ENCODE measurements around the gene MYBPC1. TPM values are rescaled to one million over a fixed set of nuclear protein-coding genes. Genes with fewer than 3 reads are reported as not detected.

MYBPC1 gene
- total RNA-seq, 6 experiments from 2014 or later: 0.07 to 6.3 (median 0.66) TPM; not detected in 1

DNA sequence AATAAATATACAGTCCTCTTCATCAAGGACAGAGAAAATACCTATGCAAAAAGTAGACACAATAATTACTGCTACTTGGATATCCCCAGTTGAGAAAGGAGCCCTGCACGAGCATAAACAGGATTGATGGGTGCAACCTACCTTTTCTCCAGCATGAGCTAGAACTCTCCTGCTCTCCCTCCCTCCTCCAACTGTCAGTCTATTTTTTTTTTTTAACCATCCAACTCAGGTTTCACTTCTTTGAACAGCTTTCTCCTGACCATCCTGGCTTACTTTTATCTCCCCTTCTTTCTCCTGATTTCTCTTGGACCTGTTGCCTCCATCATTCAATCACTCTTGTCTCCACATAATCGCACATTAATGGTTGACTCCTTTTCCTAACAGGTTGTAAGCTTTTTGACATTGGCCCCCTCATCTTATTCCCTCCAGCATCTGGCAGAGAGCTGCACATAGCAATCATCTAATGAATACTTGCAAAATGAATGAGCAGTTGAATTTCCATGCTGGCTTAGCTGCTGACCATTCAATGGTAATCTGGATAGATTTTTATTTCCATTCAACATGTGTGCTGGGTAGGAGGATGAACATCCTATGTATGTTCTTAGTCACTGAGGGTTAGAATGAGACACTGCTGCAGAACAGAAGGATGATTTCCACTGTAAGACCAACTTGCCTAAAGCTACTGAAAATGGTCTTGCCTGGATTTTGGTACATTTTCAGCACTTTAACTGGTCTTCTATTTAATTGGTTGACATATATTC, 24.4 kb downstream of the MYBPC1 start:
- WGBS (ENCODE audit: insufficient coverage, low coverage, low lambda C conversion rate, missing lambda C conversion rate): 85% methylated on average over 2 of the region's 2 CpGs
- H3K4me1 ChIP-seq: peaks cover 0 to 23% (median 7%) of the 10 kb centered on the region in 4 donors
- no peaks in the 10 kb centered on the region for H3K27me3 ChIP-seq
- TF ChIP-seq, protein P1, sequence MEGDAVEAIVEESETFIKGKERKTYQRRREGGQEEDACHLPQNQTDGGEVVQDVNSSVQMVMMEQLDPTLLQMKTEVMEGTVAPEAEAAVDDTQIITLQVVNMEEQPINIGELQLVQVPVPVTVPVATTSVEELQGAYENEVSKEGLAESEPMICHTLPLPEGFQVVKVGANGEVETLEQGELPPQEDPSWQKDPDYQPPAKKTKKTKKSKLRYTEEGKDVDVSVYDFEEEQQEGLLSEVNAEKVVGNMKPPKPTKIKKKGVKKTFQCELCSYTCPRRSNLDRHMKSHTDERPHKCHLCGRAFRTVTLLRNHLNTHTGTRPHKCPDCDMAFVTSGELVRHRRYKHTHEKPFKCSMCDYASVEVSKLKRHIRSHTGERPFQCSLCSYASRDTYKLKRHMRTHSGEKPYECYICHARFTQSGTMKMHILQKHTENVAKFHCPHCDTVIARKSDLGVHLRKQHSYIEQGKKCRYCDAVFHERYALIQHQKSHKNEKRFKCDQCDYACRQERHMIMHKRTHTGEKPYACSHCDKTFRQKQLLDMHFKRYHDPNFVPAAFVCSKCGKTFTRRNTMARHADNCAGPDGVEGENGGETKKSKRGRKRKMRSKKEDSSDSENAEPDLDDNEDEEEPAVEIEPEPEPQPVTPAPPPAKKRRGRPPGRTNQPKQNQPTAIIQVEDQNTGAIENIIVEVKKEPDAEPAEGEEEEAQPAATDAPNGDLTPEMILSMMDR (IDR thresholded peaks at IDR 0.05): no peak
- no peak for TF ChIP-seq POLR2A (IDR thresholded peaks at IDR 0.05)
- DNase-seq (no peak), ATAC-seq (no peak)
- no peaks in the 10 kb centered on the region for H3K36me3 ChIP-seq
- intact Hi-C loops (cut with DNase I): no loop called here
- H3K27ac ChIP-seq: peak overlapping the region in 1 of 3 donors; percentile 12
- H3K4me3 ChIP-seq: no peak overlapping the region
- no peaks in the 10 kb centered on the region for H3K9me3 ChIP-seq

DNA sequence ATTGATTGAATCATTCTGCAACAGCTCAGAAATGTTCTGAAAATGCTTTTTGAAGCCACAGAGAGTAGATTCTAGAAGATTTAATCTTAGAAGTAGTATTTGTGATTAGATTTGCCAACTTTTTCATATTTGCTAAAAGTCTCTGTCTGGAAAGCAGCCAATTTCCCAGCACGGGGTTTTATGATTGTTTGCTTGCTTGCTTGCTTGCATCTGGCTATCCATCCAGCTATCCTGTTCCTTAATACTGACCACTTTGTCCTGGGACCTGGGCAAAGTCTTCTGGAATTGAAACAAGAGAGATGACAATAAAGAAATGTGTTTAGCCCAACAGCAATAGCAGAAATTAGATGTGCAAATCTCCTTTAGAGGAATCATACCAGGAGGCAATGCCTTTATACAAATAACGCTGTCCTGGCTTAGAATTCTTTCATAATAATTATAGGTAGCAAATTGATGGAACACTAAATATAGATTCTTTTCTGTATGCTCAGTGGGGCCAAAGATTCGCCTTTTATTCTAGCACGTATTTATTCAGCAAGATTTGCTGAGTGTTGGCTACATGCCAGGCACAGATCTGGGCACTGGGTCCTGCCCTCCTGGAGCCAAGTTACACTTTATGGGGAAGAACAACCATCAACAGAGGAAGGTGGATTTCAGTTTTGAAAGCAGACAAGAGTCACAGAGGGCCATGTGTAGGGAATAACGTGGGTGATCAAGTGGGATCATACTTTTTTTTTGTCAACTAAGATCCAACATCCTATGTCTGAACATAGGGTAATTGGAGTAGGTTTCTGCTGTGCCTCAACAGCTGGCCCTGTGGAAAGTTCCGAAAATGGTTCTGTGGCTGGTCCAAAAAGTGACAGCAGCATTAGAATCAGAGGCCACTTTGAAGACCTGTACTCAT, 25.3 kb downstream of the MYBPC1 start:
- DNase-seq: peak; percentile 55 to 69 (median 65)
- peaks cover 0 to 23% (median 7%) of the 10 kb centered on the region in 4 donors for H3K4me1 ChIP-seq
- peak; percentile 56 to 77 (median 66) for ATAC-seq
- H3K36me3 ChIP-seq: no peaks in the 10 kb centered on the region
- no peak for TF ChIP-seq POLR2A (IDR thresholded peaks at IDR 0.05)
- TF ChIP-seq, protein P1 (IDR thresholded peaks at IDR 0.05): no peak
- H3K4me3 ChIP-seq: no peak overlapping the region
- intact Hi-C loops (cut with DNase I): no loop called here
- WGBS (ENCODE audit: insufficient coverage, low coverage, low lambda C conversion rate, missing lambda C conversion rate): 14% methylated on average over 5 of the region's 6 CpGs
- no peaks in the 10 kb centered on the region for H3K27me3 ChIP-seq
- peak overlapping the region in 1 of 3 donors; percentile 12 for H3K27ac ChIP-seq
- H3K9me3 ChIP-seq: no peaks in the 10 kb centered on the region

DNA sequence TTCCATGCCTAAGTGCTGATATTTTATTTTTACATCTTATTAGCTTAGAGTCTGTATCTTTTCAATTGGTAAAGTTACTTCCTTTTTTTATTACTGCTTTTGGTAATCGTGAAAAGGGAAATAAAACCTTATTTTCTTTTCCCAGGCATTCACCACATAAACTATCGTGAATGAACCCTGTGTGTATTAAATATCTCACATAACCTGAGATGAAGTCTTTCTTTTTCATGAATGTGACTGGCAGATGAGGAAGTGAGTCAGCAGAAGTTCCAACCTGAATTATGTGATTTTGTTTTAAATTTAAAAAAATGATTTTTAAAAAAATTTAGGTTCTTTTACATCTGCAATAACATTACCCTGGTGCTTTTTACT, 26.0 kb downstream of the MYBPC1 start:
- intact Hi-C loops (cut with DNase I): no loop called here
- no peak for DNase-seq
- peaks cover 0 to 23% (median 7%) of the 10 kb centered on the region in 4 donors for H3K4me1 ChIP-seq
- TF ChIP-seq, protein P1 (IDR thresholded peaks at IDR 0.05): no peak
- no peak for TF ChIP-seq POLR2A (IDR thresholded peaks at IDR 0.05)
- H3K9me3 ChIP-seq: no peaks in the 10 kb centered on the region
- no peaks in the 10 kb centered on the region for H3K27me3 ChIP-seq
- no peak overlapping the region for H3K4me3 ChIP-seq
- 50% methylated on average over 2 of the region's 2 CpGs for WGBS (ENCODE audit: insufficient coverage, low coverage, low lambda C conversion rate, missing lambda C conversion rate)
- no peak for ATAC-seq
- H3K27ac ChIP-seq: peak overlapping the region in 1 of 3 donors; percentile 12
- H3K36me3 ChIP-seq: no peaks in the 10 kb centered on the region

DNA sequence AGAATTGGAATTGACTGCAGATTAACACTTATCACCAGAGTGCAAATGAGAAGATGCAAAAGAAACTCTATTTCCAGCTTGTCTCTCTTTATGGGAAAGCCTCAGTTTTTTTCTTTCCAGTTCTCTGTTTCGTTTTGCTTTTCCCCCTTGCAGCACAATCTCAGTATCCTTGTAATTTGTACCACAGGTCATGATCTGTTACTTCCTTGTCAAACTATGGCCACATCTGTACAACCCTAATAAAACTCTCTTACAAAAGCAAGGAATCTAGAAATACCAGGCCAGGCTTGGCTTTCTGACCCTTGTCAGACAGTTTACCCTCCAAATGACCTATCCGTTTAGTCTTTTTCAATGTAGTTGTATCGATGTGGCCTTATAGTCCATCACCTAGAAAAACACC, 33.9 kb downstream of the MYBPC1 start:
- TF ChIP-seq POLR2A (IDR thresholded peaks at IDR 0.05): no peak
- TF ChIP-seq, protein P1 (IDR thresholded peaks at IDR 0.05): no peak
- no peaks in the 10 kb centered on the region for H3K27me3 ChIP-seq
- no peak overlapping the region for H3K27ac ChIP-seq
- H3K36me3 ChIP-seq: no peaks in the 10 kb centered on the region
- WGBS (ENCODE audit: insufficient coverage, low coverage, low lambda C conversion rate, missing lambda C conversion rate): 69% methylated on average over 3 of the region's 3 CpGs
- no peaks in the 10 kb centered on the region for H3K9me3 ChIP-seq
- H3K4me3 ChIP-seq: no peak overlapping the region
- intact Hi-C loops (cut with DNase I): no loop called here
- no peak for ATAC-seq
- no peak for DNase-seq
- no peaks in the 10 kb centered on the region for H3K4me1 ChIP-seq
